Measurements from ENCODE around the gene DPM3. TPM values are rescaled to one million over a fixed set of nuclear protein-coding genes. Genes with fewer than 3 reads are reported as not detected.
"Not testable (repeated sequence)": the region's sequence is repeated elsewhere in the genome, so short reads cannot be mapped to it uniquely, and the experiment has no call there.

Gene DPM3
- total and polyA plus RNA-seq, 2 of the 13 experiments (the other 11 are each of a cell fraction or from before 2014, with no cell fraction given), result 23.2 to 53.4 TPM

- in situ Hi-C loops (cut with HindIII; ENCODE audit: extremely low pct_ligation_motif_present, low pct_unique_long_range_greater_than_20kb), result no loop called here
- POLR2A ChIA-PET, result no interaction called here
- no peaks in the 10 kb centered on the region for H3K9me3 ChIP-seq (ENCODE audit: low read length)
Observed at GRCh38 chr1:155158991-155159390, 18.7 kb upstream of the DPM3 start.

GRCh38 chr1:155155996-155156643 lies 15.8 kb upstream of the DPM3 start:
- H3K9me3 ChIP-seq (ENCODE audit: low read length); DNase-seq (ENCODE audit: low spot score); in situ Hi-C loops (cut with HindIII; ENCODE audit: extremely low pct_ligation_motif_present, low pct_unique_long_range_greater_than_20kb); H3K36me3 ChIP-seq (replicated peaks in 1 of 2; ENCODE audit: control insufficient read depth in 1 of 2, insufficient read depth in 2 of 2, low read length in 2 of 2); BruUV-seq (replicated peaks); FAIRE-seq; CTCF ChIA-PET (ENCODE audit: low intra/inter-chr PET ratio, low total read pairs); H3K27me3 ChIP-seq (ENCODE audit: control insufficient read depth in 1 of 2, insufficient read depth in 2 of 2, low read length in 2 of 2); H3K9ac ChIP-seq (ENCODE audit: insufficient read depth, low read depth, low read length); ATAC-seq; intact Hi-C loops (cut with micrococcal nuclease; ENCODE audit: unreplicated experiment); H2AFZ ChIP-seq (ENCODE audit: low read length); H3K4me3 ChIP-seq (replicated peaks in 1 of 3; ENCODE audit: insufficient read depth in 1 of 3, low read depth in 2 of 3, low read length in 3 of 3); H4K20me1 ChIP-seq (ENCODE audit: insufficient read depth, low read length); H3K79me2 ChIP-seq (ENCODE audit: insufficient read depth, low read length); H3K4me2 ChIP-seq (ENCODE audit: low read depth, low read length); H3K27ac ChIP-seq (ENCODE audit: extremely low read length, insufficient read depth, low read length): not testable (repeated sequence)
- POLR2A ChIA-PET, result interaction anchor here (0.6 kb wide), 1 partner anchor 27 kb away, joined by 3 read pairs; no protein-coding TSS in a partner anchor
- peaks cover 17% of the 10 kb centered on the region for H3K4me1 ChIP-seq (ENCODE audit: insufficient read depth, low read length)
- 18% methylated on average over 3 of the region's 3 CpGs for WGBS (ENCODE audit: low lambda C conversion rate)

More at GRCh38 chr1:155158991-155159390, 18.7 kb upstream of the DPM3 start:
- H3K4me1 ChIP-seq (ENCODE audit: insufficient read depth, low read length), result peaks cover 17% of the 10 kb centered on the region
- no peak overlapping the region for H3K4me3 ChIP-seq (replicated peaks in 1 of 3; ENCODE audit: insufficient read depth in 1 of 3, low read depth in 2 of 3, low read length in 3 of 3)
- CTCF ChIA-PET (ENCODE audit: low intra/inter-chr PET ratio, low total read pairs), result no interaction called here
- no peak overlapping the region for H3K9ac ChIP-seq (ENCODE audit: insufficient read depth, low read depth, low read length)
- H3K79me2 ChIP-seq (ENCODE audit: insufficient read depth, low read length), result no peaks in the 10 kb centered on the region
- no TSS peak for BruUV-seq (replicated peaks)
- TF ChIP-seq ZNF138 (CRISPR knock-in tag; IDR thresholded peaks at IDR 0.05; ENCODE audit: low read depth) (no peak), FOXC1 (CRISPR knock-in tag; IDR thresholded peaks at IDR 0.05; ENCODE audit: borderline replicate concordance) (no peak), ZFP36L1 (CRISPR knock-in tag; IDR thresholded peaks at IDR 0.05) (no peak), HOXA9 (CRISPR knock-in tag; IDR thresholded peaks at IDR 0.05; ENCODE audit: borderline replicate concordance) (no peak), GPN1 (CRISPR knock-in tag; IDR thresholded peaks at IDR 0.05; ENCODE audit: borderline replicate concordance) (no peak), MAFK (conservative IDR thresholded peaks at IDR 0.05 in 1 of 2, IDR thresholded peaks at IDR 0.05 in 1 of 2; ENCODE audit: low read length in 2 of 2) (0 out of 4 replicates have a peak, but pooled peaks of 1 of the 2 experiments have one; percentile 5)
- no peak overlapping the region for H3K27ac ChIP-seq (ENCODE audit: extremely low read length, insufficient read depth, low read length)
- intact Hi-C loops (cut with micrococcal nuclease; ENCODE audit: unreplicated experiment), result no loop called here
- no peaks in the 10 kb centered on the region for H3K36me3 ChIP-seq (replicated peaks in 1 of 2; ENCODE audit: control insufficient read depth in 1 of 2, insufficient read depth in 2 of 2, low read length in 2 of 2)
- H2AFZ ChIP-seq (ENCODE audit: low read length), result no peak overlapping the region
- H3K27me3 ChIP-seq (ENCODE audit: control insufficient read depth in 1 of 2, insufficient read depth in 2 of 2, low read length in 2 of 2), result no peaks in the 10 kb centered on the region; a peak in 1 of 5 replicates
- DNase-seq (ENCODE audit: low spot score), result no peak
- H3K4me2 ChIP-seq (ENCODE audit: low read depth, low read length), result no peak overlapping the region; the same call in 1 of the 2 replicates
- no peak for ATAC-seq
- no peaks in the 10 kb centered on the region for H4K20me1 ChIP-seq (ENCODE audit: insufficient read depth, low read length)
- FAIRE-seq, result no peak
- WGBS (ENCODE audit: low lambda C conversion rate), result 0% methylated on average over 1 of the region's 1 CpG
